B cell (primary cell): ENCODE results near the gene GBE1. TPM values are rescaled to one million over a fixed set of nuclear protein-coding genes. Genes with fewer than 3 reads are reported as not detected.

Experiments used
- ATAC-seq: fragments of 200-7000 bp; cut with Tn5 transposase; one replicate; pipeline ENCODE4 v1.10.0; 2021; ENCODE audit warnings: low read depth, mild to moderate bottlenecking, moderate number of reproducible peaks, moderate library complexity
- CTCF ChIA-PET: fragments of 350-600 bp; sonication (Branson Sonifier 250); formaldehyde crosslinking; loops from one replicate; lab custom pipeline; 2021; ENCODE audit warnings: antibody characterized with exemption, inconsistent platforms; lab: Charles Lee
- POLR2A ChIA-PET: fragments of 350-600 bp; sonication (Branson Sonifier 250); formaldehyde crosslinking; loops from one replicate; lab custom pipeline; 2021; ENCODE audit warnings: antibody characterized with exemption; lab: Charles Lee
- DNase-seq: peaks from one replicate; pipeline ENCODE4 v3.0.0; 2013
- H2AFZ ChIP-seq: 2 replicates; pipeline ENCODE4 v1.6.1; 2012; ENCODE audit warnings: mild to moderate bottlenecking, low read depth, low read length; ENCODE audit not compliant: insufficient read depth, poor library complexity, severe bottlenecking
- H3K27ac ChIP-seq, 2 donors: 1 replicate in 1 of 2; 2 replicates in 1 of 2; pipeline ENCODE4 v1.5.1; 2012 to 2013; ENCODE audit warnings: low read length in 2 of 2, mild to moderate bottlenecking in 2 of 2, moderate library complexity in 1 of 2
- H3K27me3 ChIP-seq, 4 experiments: fragments of 200-600 bp in 1 of 4; sonication (generic) in 1 of 4; replicated peaks in 1 of 4; 1 replicate in 2 of 4; 2 replicates in 2 of 4; pipeline versions ENCODE4 v1.6.1 to v1.7.0; 2013 to 2016; ENCODE audit warnings: low read length in 3 of 4, mild to moderate bottlenecking in 2 of 4, mixed read lengths in 1 of 4, moderate library complexity in 1 of 4; ENCODE audit not compliant: insufficient read depth in 4 of 4, control insufficient read depth in 3 of 4; ENCODE audit errors: control extremely low read depth in 1 of 4
- H3K36me3 ChIP-seq, 2 experiments: replicated peaks in 1 of 2; 1 replicate in 1 of 2; 2 replicates in 1 of 2; pipeline versions ENCODE4 v1.6.1 to v1.7.1; 2013; ENCODE audit warnings: low read length in 1 of 2; ENCODE audit not compliant: insufficient read depth in 2 of 2, control insufficient read depth in 1 of 2; ENCODE audit errors: control extremely low read depth in 1 of 2, extremely low read depth in 1 of 2
- H3K4me1 ChIP-seq, 2 donors: fragments of 200-600 bp in 1 of 2; sonication (generic) in 1 of 2; 1 replicate in 1 of 2; 2 replicates in 1 of 2; pipeline versions ENCODE4 v1.5.1 to v1.6.1; 2013 to 2017; ENCODE audit warnings: low read length in 2 of 2; ENCODE audit not compliant: control insufficient read depth in 2 of 2, insufficient read depth in 2 of 2
- H3K4me2 ChIP-seq: replicated peaks from 2 replicates; pipeline ENCODE3; 2012; ENCODE audit warnings: mild to moderate bottlenecking, low read depth, low read length; ENCODE audit not compliant: poor library complexity, severe bottlenecking
- H3K4me3 ChIP-seq, 5 experiments: fragments of 200-600 bp in 1 of 5; sonication (generic) in 1 of 5; 1 replicate in 3 of 5; 2 replicates in 2 of 5; pipeline versions ENCODE4 v1.5.1 to v1.7.0; 2011 to 2016; ENCODE audit warnings: low read length in 4 of 5, mild to moderate bottlenecking in 4 of 5, low read depth in 2 of 5, control low read depth in 1 of 5, moderate library complexity in 1 of 5; ENCODE audit not compliant: insufficient read depth in 1 of 5; ENCODE audit errors: control extremely low read depth in 1 of 5, extremely low read depth in 1 of 5
- H3K79me2 ChIP-seq: fragments of 200-600 bp; sonication (generic); one replicate; pipeline ENCODE4 v1.6.0; 2016; ENCODE audit warnings: low read length; ENCODE audit not compliant: control insufficient read depth, insufficient read depth
- H3K9ac ChIP-seq: fragments of 200-600 bp; sonication (generic); 2 replicates; pipeline ENCODE4 v1.6.1; 2017; ENCODE audit warnings: mild to moderate bottlenecking, low read length, moderate library complexity
- H3K9me3 ChIP-seq, 3 donors: one replicate each; pipeline versions ENCODE4 v1.6.1 to v1.7.1; 2013; ENCODE audit warnings: low read length in 2 of 3; ENCODE audit not compliant: control insufficient read depth in 2 of 3, insufficient read depth in 1 of 3; ENCODE audit errors: control extremely low read depth in 1 of 3
- H4K20me1 ChIP-seq: 2 replicates; pipeline ENCODE4 v1.6.0; 2012; ENCODE audit warnings: mild to moderate bottlenecking, low read length; ENCODE audit not compliant: insufficient read depth, control insufficient read depth, poor library complexity, severe bottlenecking
- H3K27ac Mint-ChIP-seq: one replicate; pipeline ENCODE4 v1.8.0; 2021; ENCODE audit warnings: mixed read lengths
- H3K27me3 Mint-ChIP-seq: one replicate; pipeline ENCODE4 v1.8.0; 2021; ENCODE audit warnings: mixed read lengths
- H3K4me1 Mint-ChIP-seq: one replicate; pipeline ENCODE4 v1.8.0; 2021; ENCODE audit warnings: mixed read lengths
- H3K4me3 Mint-ChIP-seq: one replicate; pipeline ENCODE4 v1.8.0; 2021; ENCODE audit warnings: mixed read lengths
- H3K9me3 Mint-ChIP-seq: one replicate; pipeline ENCODE4 v1.8.0; 2022; ENCODE audit warnings: mixed read lengths; ENCODE audit not compliant: insufficient read depth
- EZH2 ChIP-seq: IDR thresholded peaks from 2 replicates; pipeline ENCODE4 v1.6.1; 2012; ENCODE audit warnings: borderline replicate concordance, low read depth, mild to moderate bottlenecking, moderate library complexity, low read length; ENCODE audit not compliant: insufficient read depth, poor library complexity, severe bottlenecking
- WGBS: methylation state at CpG from one replicate; pipeline ENCODE4 v1.1.5; 2013; ENCODE audit warnings: missing lambda C conversion rate; ENCODE audit not compliant: insufficient coverage; 5-methylcytosine and 5-hydroxymethylcytosine counted together
- intact Hi-C: fragments of 100-400 bp; cut with micrococcal nuclease; formaldehyde crosslinking; loops from one replicate; pipeline ENCODE4 v1.10.0; 2022
- polyA plus RNA-seq: library from polyadenylated mRNA; depleted of rRNA; stranded (reverse); fragments of >200 nt; gene quantifications from 2 replicates; pipeline ENCODE4 v1.2.3, GENCODE V29; 2012
- total RNA-seq, 2 donors: library from RNA; stranded (reverse); fragments of 120-200 nt in 1 of 2; gene quantifications; 1 replicate in 1 of 2; 2 replicates in 1 of 2; pipeline versions ENCODE4 v1.2.3 to v1.2.4, GENCODE V29; 2013 to 2022
- TF ChIP-seq, protein P1 (sequence below): fragments of 200-600 bp; IDR thresholded peaks from one replicate; pipeline ENCODE4 v1.8.0; 2022; ENCODE audit warnings: antibody characterized with exemption, mild to moderate bottlenecking

GBE1 gene
- total and polyA plus RNA-seq, 2 donors (not counting 1 experiment from before 2014, with no cell fraction given) = 3.4 to 20.8 TPM

DNA sequence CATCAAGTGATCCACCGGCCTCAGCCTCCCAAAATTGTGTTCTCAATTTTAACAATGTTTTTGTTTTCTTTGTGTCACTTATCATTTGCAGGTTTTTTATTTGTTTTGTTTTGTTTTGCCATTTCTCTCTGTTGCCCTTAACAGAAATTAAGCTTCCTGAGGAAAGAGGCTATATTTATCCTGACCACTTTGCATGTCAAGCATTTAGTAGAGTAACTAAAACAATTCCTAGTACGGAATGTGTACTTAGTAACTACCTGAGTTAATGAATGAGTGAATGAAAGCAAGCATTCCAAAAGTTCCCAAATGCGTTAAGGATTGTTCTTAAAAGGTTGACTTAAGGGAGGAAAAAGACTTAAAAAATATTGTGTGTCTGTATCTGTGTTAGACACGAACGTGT is 193.1 kb downstream of the GBE1 start:
- Histone ChIP-seq H3K4me1 (no peaks in the 10 kb centered on the region), H3K9me3 (no peaks in the 10 kb centered on the region), H3K9ac (no peak overlapping the region), H3K4me3 (no peak overlapping the region), H3K79me2 (no peaks in the 10 kb centered on the region), H3K27ac (no peak overlapping the region), H3K4me2 (no peak overlapping the region), H2AFZ (no peak overlapping the region), H3K27me3 (no peaks in the 10 kb centered on the region), H4K20me1 (no peaks in the 10 kb centered on the region), H3K36me3 (no peaks in the 10 kb centered on the region)
- intact Hi-C loops = no loop called here
- TF ChIP-seq, protein P1, sequence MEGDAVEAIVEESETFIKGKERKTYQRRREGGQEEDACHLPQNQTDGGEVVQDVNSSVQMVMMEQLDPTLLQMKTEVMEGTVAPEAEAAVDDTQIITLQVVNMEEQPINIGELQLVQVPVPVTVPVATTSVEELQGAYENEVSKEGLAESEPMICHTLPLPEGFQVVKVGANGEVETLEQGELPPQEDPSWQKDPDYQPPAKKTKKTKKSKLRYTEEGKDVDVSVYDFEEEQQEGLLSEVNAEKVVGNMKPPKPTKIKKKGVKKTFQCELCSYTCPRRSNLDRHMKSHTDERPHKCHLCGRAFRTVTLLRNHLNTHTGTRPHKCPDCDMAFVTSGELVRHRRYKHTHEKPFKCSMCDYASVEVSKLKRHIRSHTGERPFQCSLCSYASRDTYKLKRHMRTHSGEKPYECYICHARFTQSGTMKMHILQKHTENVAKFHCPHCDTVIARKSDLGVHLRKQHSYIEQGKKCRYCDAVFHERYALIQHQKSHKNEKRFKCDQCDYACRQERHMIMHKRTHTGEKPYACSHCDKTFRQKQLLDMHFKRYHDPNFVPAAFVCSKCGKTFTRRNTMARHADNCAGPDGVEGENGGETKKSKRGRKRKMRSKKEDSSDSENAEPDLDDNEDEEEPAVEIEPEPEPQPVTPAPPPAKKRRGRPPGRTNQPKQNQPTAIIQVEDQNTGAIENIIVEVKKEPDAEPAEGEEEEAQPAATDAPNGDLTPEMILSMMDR = no peak
- TF ChIP-seq EZH2 = no peak
- H3K4me3 Mint-ChIP-seq = no peak overlapping the region
- no peaks in the 10 kb centered on the region for H3K27me3 Mint-ChIP-seq
- peaks cover 2% of the 10 kb centered on the region for H3K9me3 Mint-ChIP-seq
- ATAC-seq (no peak), DNase-seq (no peak)
- H3K4me1 Mint-ChIP-seq = no peaks in the 10 kb centered on the region
- ChIA-PET POLR2A (no interaction called here), CTCF (no interaction called here)
- 100% methylated on average over 1 of the region's 5 CpGs for WGBS
- no peak overlapping the region for H3K27ac Mint-ChIP-seq

DNA sequence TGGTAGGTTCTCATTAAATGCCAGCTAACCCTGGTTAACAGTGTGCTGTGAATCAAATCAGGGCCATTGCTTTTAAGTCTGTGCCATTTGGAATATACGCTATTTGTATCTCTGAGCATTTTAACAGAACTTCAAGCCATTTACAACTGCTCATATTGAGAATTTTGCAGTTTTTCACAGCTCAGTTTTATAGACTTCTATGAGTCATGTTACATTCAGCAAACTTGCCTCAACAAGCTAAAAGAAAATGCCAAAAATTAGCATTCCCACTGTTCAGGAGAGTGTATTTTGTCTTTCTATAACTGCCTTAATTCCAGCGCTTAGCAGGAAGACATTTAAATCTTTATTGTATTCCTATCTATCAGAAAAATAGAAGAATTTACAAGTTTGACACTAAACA is 196.4 kb downstream of the GBE1 start:
- ChIA-PET CTCF (no interaction called here), POLR2A (no interaction called here)
- Mint-ChIP-seq H3K27ac (no peak overlapping the region), H3K4me1 (no peaks in the 10 kb centered on the region), H3K4me3 (no peak overlapping the region), H3K9me3 (peaks cover 2% of the 10 kb centered on the region), H3K27me3 (no peaks in the 10 kb centered on the region)
- Histone ChIP-seq H3K9me3 (no peaks in the 10 kb centered on the region), H2AFZ (no peak overlapping the region), H3K27ac (no peak overlapping the region), H3K36me3 (no peaks in the 10 kb centered on the region), H4K20me1 (no peaks in the 10 kb centered on the region), H3K27me3 (no peaks in the 10 kb centered on the region), H3K9ac (no peak overlapping the region), H3K4me3 (no peak overlapping the region), H3K79me2 (no peaks in the 10 kb centered on the region), H3K4me1 (no peaks in the 10 kb centered on the region), H3K4me2 (no peak overlapping the region)
- TF ChIP-seq, protein P1 = no peak
- no peak for TF ChIP-seq EZH2
- WGBS = 88% methylated on average over 1 of the region's 2 CpGs
- ATAC-seq (no peak), DNase-seq (no peak)
- intact Hi-C loops = no loop called here
